ENCODE data around the gene PIK3CB. TPM values are rescaled to one million over a fixed set of nuclear protein-coding genes. Genes with fewer than 3 reads are reported as not detected.
"Not testable (repeated sequence)": the region's sequence is repeated elsewhere in the genome, so short reads cannot be mapped to it uniquely, and the experiment has no call there.

Gene PIK3CB
- total RNA-seq, 1 donor from 2014 or later = 18.3 TPM

DNA sequence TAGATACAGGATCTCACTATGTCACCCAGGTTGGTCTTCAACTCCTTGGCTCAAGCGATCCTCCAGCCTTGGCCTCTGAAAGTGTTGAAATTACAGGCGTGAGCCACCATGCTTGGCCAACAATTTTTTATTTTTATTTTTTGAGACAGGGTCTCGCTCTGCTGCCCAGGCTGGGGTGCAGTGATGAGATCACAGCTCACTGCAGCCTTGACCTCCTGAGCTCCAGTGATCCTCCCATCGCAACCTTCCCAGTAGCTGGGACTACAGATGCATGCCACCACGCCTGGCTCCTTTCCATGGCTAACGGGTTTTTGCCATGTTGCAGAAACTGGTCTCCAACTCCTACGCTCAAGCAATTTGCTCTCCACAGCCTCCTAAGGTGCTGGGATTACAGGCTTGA is 20.2 kb upstream of the PIK3CB start:
- Mint-ChIP-seq H3K27me3 (no peaks in the 10 kb centered on the region), H3K9me3 (ENCODE audit: low read depth) (no peaks in the 10 kb centered on the region)
- no peak for DNase-seq (ENCODE audit: low spot score, unreplicated experiment)

DNA sequence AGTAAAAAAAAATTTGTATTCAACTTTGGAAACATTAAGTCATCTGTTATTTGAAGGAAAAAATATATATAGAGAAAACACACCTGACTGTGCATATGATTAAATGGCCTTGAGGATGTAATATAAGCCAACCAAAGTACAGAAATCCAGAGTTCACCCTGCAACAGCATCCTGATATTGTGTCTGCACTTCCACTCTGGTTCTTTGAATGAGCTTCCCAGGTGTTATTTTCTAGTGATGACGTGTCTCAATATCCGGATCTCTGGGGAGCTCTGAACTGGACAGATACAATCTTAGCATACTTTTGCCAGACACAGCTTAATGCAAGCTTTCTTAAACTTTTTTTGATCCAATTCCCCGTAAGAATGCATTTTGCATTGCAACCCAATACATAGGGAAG is 19.5 kb upstream of the PIK3CB start:
- H3K9me3 Mint-ChIP-seq (ENCODE audit: low read depth) = no peaks in the 10 kb centered on the region
- H3K36me3 Mint-ChIP-seq (ENCODE audit: insufficient read depth) = no peaks in the 10 kb centered on the region

More for the DNA sequence above, 20.2 kb upstream of the PIK3CB start:
- H3K36me3 Mint-ChIP-seq (ENCODE audit: insufficient read depth) = no peaks in the 10 kb centered on the region
- H3K27ac Mint-ChIP-seq = no peak overlapping the region
- no peaks in the 10 kb centered on the region for H3K4me1 Mint-ChIP-seq (ENCODE audit: low read depth)
- no peak overlapping the region for H3K4me3 Mint-ChIP-seq (ENCODE audit: low read depth)
- TF ChIP-seq, protein P1, sequence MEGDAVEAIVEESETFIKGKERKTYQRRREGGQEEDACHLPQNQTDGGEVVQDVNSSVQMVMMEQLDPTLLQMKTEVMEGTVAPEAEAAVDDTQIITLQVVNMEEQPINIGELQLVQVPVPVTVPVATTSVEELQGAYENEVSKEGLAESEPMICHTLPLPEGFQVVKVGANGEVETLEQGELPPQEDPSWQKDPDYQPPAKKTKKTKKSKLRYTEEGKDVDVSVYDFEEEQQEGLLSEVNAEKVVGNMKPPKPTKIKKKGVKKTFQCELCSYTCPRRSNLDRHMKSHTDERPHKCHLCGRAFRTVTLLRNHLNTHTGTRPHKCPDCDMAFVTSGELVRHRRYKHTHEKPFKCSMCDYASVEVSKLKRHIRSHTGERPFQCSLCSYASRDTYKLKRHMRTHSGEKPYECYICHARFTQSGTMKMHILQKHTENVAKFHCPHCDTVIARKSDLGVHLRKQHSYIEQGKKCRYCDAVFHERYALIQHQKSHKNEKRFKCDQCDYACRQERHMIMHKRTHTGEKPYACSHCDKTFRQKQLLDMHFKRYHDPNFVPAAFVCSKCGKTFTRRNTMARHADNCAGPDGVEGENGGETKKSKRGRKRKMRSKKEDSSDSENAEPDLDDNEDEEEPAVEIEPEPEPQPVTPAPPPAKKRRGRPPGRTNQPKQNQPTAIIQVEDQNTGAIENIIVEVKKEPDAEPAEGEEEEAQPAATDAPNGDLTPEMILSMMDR (IDR thresholded peaks at IDR 0.05; ENCODE audit: unreplicated experiment) = no peak

DNA sequence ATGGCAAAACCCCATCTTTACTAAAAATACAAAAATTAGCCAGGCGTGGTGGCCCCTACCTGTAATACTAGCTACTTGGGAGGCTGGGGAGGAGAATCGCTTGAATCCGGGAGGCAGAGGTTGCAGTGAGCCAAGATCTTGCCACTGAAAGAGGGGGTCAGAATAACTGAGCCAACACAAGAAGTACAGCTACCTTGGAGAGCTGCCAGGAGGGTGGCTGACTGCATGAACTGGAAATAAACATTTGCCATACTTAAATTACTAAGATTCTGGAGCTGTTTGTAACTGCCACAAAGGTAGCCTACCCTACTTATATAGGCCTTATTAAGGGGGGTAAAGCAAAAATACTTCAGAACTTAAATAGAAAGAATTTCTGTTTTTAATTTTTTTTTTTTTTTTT is 15.4 kb upstream of the PIK3CB start:
- TF ChIP-seq, protein P1 (IDR thresholded peaks at IDR 0.05; ENCODE audit: unreplicated experiment) = no peak
- no peaks in the 10 kb centered on the region for H3K9me3 Mint-ChIP-seq (ENCODE audit: low read depth)
- no peaks in the 10 kb centered on the region for H3K27me3 Mint-ChIP-seq
- no peak for DNase-seq (ENCODE audit: low spot score, unreplicated experiment)
- H3K4me1 Mint-ChIP-seq (ENCODE audit: low read depth) = peaks cover 2% of the 10 kb centered on the region
- no peak overlapping the region for H3K27ac Mint-ChIP-seq
- no peaks in the 10 kb centered on the region for H3K36me3 Mint-ChIP-seq (ENCODE audit: insufficient read depth)
- H3K4me3 Mint-ChIP-seq (ENCODE audit: low read depth) = no peak overlapping the region

More for the DNA sequence above, 19.5 kb upstream of the PIK3CB start:
- no peaks in the 10 kb centered on the region for H3K27me3 Mint-ChIP-seq
- no peak overlapping the region for H3K4me3 Mint-ChIP-seq (ENCODE audit: low read depth)
- no peaks in the 10 kb centered on the region for H3K4me1 Mint-ChIP-seq (ENCODE audit: low read depth)
- no peak overlapping the region for H3K27ac Mint-ChIP-seq
- no peak for DNase-seq (ENCODE audit: low spot score, unreplicated experiment)
- TF ChIP-seq, protein P1 (IDR thresholded peaks at IDR 0.05; ENCODE audit: unreplicated experiment) = no peak

DNA sequence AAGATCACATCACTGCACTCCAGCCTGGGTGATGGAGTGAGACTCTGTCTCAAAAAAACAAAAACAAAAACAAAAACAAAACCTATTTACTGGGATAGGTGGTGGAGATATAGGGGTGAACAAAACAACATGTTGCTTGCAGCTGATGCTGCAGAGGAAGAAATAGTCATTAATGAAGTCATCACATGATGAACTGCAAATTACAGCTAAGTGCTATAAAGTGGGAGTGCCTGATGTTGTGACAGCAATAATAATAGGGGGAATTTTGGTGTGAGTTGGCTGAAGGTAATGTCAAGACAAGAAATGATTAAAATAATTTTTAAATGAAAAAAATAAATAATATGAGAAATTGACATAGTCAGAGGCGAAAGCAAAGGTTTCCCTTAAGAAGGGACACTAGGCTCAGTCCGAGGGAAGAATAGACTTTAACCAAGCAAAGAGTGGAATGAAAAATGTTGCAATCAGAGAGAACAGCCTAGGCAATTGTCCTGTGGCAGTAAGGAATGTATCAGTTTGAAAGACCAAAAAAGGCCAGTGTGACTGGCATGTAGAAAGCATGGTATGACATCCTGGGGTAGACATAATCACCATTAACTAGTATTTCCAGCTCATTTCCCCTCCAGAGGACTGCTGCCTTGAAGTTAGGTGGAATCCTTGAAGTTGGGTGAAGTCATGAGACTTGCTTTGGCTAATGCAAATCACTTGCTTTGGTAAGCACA is 14.7 kb upstream of the PIK3CB start:
- Mint-ChIP-seq H3K27me3 (no peaks in the 10 kb centered on the region), H3K4me3 (ENCODE audit: low read depth) (no peak overlapping the region), H3K4me1 (ENCODE audit: low read depth) (peaks cover 2% of the 10 kb centered on the region), H3K9me3 (ENCODE audit: low read depth) (no peaks in the 10 kb centered on the region), H3K36me3 (ENCODE audit: insufficient read depth) (no peaks in the 10 kb centered on the region), H3K27ac (no peak overlapping the region)
- no peak for DNase-seq (ENCODE audit: low spot score, unreplicated experiment)
- TF ChIP-seq, protein P1 (IDR thresholded peaks at IDR 0.05; ENCODE audit: unreplicated experiment) = no peak

DNA sequence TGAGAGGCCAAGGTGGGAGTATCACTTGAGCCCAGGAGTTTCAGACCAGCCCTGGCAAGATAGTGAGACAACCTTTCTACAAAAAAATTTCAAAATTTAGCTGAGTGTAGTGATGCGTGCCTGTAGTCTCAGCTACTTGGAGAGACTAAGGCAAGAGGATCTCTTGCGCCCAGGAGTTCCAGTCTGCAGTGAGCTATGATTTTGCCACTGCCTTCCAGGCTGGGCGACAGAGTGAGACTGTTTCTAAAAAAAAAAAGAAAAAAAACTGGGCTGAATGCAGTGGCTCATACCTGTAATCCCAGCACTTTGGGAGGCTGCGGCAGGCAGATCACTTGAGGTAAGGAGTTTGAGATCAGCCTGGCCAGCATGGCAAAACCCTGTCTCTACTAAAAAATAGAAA is 14.0 kb upstream of the PIK3CB start:
- no peak overlapping the region for H3K4me3 Mint-ChIP-seq (ENCODE audit: low read depth)
- TF ChIP-seq, protein P1 (IDR thresholded peaks at IDR 0.05; ENCODE audit: unreplicated experiment) = no peak
- DNase-seq (ENCODE audit: low spot score, unreplicated experiment) = no peak
- no peaks in the 10 kb centered on the region for H3K9me3 Mint-ChIP-seq (ENCODE audit: low read depth)
- no peak overlapping the region for H3K27ac Mint-ChIP-seq
- H3K4me1 Mint-ChIP-seq (ENCODE audit: low read depth) = peaks cover 2% of the 10 kb centered on the region
- H3K36me3 Mint-ChIP-seq (ENCODE audit: insufficient read depth) = no peaks in the 10 kb centered on the region
- no peaks in the 10 kb centered on the region for H3K27me3 Mint-ChIP-seq

DNA sequence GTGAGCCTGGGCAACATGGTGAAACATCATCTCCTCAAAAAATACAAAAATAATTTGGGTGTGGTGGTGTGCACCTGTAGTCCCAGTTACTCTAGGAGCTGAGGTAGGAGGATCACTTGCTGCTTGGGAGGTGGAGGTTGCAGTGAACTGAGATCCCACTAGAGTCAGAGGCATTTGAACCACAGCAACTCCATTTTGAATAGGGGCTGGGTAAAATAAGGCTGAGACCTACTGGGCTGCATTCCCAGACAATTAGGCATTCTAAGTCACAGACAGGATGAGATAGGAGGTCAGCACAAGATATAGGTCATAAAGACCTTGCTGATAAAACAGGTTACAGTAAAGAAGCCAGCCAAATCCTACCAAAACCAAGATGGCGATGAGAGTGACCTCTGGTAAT is 12.1 kb upstream of the PIK3CB start:
- H3K9me3 Mint-ChIP-seq (ENCODE audit: low read depth); H3K27ac Mint-ChIP-seq; H3K36me3 Mint-ChIP-seq (ENCODE audit: insufficient read depth); H3K4me1 Mint-ChIP-seq (ENCODE audit: low read depth); H3K4me3 Mint-ChIP-seq (ENCODE audit: low read depth); H3K27me3 Mint-ChIP-seq; DNase-seq (ENCODE audit: low spot score, unreplicated experiment): not testable (repeated sequence)
